OCI-M2 (cell line): Measurements from ENCODE around the gene UTP15.

Experiments used
- DNase-seq: peaks from one replicate; lab custom pipeline; 2025; ENCODE audit not compliant: unreplicated experiment; lab: John Stamatoyannopoulos, UW

UTP15 gene, protein sequence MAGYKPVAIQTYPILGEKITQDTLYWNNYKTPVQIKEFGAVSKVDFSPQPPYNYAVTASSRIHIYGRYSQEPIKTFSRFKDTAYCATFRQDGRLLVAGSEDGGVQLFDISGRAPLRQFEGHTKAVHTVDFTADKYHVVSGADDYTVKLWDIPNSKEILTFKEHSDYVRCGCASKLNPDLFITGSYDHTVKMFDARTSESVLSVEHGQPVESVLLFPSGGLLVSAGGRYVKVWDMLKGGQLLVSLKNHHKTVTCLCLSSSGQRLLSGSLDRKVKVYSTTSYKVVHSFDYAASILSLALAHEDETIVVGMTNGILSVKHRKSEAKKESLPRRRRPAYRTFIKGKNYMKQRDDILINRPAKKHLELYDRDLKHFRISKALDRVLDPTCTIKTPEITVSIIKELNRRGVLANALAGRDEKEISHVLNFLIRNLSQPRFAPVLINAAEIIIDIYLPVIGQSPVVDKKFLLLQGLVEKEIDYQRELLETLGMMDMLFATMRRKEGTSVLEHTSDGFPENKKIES

DNA sequence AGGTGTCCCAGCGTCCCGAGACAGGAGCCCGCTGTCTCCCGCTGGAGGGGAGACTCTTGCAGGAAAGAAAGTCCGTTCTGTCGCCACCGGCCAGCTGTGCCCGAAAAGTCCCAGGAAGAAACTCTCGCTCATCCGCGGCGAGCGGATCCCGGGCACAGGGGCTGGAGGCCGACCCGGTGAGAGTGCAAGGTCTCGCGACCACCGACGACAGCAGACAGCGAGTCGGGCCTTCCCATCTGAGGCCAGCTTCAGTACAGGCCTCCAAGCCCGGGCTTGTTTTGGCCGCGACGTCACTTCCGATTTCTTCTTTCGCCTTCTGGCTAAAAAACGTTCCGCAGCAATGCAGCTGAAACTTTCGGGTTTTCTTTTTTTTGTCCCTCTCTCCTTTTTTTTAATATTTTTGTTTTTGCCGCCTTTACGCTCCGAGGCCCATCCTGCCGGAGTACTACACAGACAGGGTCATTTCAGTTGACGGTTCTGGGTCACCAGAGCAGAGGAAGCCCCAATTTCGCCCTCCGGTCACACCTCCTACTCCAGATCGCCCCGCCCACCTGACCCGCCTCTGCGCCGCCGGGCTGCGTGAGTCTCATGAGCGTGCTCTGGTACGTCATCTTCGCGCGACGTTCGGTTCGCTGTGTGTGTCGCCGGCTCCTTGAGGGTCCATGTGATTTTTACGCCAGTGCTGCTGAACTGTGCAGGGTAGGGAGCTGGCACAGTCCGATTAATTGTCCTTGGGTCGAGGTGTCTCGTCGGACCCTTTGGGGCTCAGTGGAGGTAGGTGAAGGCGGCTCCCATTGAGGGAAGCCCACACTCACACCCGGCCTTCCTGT is at the start of gene UTP15, which contains the start of gene ANKRA2:
UTP15 (plus strand) TSS at position 605 of the 830 bp plus-strand sequence. CDS start 1,602 bp downstream, outside the sequence.
ANKRA2 (minus strand) TSS at position 501 of the 830 bp plus-strand sequence. CDS start 2,758 bp downstream, outside the sequence.
- peak; percentile 43 for DNase-seq

DNA sequence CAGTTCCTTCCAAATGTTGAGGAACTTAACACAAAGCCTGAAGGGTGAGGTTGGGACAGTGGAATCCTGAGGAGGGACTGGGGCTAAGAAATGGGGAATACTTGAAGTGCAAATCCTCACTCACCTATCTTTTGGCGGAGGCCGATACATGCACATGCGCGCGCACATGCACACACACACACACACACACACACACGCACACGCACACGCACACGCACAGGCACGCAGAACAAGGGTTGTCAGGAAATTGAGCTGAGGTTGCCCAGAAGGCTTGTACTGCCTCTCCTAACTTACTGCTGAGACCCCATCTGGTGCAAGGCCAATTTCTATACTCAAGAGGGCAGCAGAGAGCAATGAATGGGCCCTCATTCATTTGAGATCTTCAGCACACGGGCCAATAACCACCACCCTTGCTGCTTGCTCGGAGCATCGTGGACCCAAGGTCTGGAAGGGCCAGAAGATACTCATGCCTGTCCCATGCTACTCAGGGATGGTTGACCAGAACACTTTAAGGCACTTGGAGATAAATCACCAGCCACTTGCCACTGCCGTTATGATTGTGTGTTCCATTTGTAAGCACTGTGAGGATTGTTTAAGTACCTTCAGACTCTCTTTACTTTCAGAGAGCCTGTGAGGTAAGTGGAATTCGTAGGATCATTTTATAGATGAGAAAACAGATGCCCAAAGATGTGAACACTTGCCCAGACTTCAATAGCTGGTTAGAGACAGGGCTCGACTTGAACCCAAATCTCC is 45.8 kb upstream of the UTP15 start:
- no peak for DNase-seq

DNA sequence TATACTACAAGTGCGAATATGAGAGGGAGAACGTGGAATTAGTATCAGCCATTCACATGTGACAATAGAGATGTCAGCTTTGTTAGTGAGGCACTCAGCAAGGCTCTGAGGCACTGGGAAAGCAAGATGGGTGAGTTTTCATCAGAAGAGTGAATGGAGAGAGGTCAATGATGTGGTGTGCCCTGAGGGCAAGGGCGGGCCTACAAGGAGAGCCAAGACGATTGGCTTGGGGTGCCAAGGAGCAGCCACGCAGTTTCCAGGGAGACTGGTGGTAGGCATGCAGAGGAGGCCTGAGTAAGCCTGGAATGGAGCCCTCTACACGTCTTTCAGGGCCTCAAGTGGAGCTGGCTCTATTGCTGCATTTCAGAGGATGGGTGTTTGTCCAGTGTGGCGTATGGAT is 42.6 kb upstream of the UTP15 start:
- DNase-seq: no peak

DNA sequence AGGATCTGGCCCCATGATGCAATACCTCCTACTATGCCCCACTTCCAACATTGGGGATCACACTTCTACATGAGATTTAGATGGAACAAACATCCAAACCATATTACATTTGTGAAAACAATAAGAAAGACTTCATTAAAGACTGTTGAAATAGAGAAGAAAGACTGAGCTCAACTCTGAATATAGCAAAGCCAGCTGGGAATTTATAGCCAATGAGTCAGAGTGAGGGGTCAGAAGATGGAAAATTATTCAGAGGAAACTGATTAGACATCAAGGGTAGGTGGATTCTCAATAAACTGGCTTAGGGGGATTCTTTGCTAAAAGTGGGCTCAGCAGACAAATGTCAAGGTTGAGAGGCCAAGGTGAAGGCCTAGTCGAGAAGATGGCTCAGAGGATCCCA is 41.7 kb upstream of the UTP15 start:
- no peak for DNase-seq

DNA sequence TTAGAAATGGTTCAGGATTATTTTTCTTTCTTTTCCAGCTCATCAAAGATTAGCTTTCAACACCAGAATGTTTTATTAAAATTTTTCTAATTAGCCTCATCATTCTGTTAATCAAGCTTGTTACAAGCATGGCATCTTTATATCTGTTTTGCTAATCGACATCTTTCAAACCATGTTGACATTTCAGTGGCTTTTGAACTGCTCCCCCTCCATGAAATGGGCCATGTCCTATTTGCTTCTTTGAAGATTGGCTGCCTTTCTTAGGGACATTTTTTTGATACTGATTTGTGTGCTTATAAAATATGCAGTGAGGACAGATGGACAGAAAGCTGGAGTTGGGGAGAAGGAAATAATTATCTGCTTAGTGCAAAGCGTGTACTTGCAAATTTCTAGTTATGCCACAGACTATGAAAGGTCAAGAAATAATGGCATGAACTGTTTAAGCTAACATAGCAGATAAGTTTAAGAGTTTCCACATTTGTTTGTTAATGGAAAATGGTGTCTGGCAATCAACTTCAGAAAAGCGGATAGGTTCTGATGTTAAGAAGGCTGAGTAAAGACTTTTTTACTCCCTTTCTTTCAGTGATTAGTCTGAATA is 39.8 kb upstream of the UTP15 start:
- DNase-seq: no peak

DNA sequence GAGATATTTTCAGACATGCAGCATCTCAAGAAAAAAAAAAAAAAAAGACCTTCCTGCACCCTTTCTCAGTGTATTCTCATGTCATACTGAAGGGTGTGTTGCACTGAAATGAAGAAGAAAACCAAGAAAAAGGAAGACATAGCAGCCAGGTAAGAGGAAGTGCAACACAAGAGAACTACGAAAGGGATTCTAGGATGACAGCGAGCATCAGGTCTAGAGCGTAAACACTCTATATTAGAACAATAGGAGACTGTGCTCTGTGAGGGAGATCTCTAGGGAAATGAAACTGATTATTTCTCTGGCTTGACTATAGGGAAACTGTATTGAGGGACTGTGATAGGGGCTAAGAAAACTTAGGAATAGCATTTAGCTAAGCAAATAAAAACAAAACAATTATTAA is 37.3 kb upstream of the UTP15 start:
- DNase-seq: no peak

DNA sequence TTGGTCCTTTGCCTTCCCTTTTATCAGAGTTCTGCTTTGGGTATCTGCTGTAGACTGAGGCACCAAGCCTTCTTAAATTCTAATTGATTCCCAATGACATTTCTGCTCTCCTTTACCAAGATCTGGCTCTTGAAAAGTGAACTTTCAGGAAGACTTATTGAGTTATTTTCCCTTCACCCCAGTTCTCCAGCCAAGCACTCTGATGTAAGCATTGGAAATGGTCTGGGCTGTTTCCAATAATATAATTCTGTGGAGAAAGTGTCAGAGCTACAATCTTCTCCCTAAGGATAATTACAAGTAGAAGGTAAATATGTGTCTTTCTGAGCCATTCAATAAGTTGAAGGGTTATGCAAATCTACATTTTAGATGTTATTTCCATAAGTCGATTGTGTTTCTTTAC is 36.5 kb upstream of the UTP15 start:
- DNase-seq: no peak

DNA sequence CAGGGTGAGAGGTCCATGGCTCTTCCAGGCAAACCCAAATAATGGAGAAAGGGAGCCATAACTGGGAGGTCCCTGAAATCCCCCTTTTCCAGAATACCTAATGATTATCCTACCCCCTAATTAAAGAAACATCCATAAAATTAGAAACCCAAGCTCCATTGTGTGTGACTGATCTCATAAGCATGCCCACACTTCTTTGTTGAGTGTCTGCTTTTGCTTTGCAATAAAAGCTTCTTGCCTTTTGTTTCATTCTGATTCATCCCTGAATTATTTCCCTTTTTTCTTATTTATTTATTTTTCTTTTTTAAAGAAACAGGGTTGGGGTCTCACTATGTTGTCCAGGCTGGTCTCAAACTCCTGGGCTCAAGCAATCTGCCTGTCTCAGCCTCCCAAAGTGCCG is 34.2 kb upstream of the UTP15 start:
- DNase-seq: no peak

DNA sequence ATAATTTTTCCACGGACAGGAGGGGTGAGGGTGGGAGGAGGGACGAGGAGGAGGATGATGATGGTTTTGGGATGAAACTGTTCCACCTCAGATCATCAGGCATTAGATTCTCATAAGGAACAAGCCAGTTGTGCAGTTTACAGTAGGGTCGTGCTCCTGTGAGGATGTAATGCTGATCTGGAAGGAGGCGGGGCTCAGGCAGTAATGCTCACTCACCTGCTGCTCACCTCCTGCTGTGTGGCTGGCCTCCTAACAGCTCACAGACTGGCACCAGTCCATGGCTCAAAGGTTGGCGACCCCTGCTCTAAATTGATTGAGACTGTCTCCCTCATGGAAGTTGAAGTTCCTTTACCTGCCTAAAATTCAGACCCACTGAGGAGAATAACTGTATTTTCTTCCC is 33.3 kb upstream of the UTP15 start:
- no peak for DNase-seq

DNA sequence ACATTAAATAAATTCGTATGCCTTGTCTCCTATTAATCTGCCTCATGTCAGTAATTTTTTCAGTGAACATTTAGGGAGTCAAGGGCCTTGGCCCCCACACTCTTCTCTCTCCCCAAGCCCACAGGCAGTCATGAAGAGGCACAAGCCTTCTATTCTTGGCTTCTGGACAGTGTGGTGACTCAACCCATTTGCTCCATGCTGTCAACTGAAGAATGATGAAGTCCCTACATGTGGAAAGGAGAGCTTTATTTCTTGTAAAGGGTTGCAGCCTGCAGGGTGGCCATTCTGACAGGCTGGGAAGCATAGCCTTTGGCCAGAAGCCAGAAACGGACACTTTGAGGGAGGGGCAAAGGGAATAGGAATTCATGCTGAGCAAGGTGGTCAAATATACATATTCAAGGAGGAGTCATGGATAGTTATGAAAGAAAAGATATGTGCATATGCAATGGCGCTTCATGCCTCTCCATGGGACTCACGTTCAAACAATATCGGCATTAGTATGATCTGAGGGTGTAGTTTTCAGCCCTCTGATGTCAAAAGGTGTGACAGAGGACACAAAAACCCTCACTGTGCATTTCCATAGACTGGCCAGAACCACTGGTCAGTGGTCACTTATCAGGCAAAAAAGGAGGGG is 31.4 kb upstream of the UTP15 start:
- no peak for DNase-seq

DNA sequence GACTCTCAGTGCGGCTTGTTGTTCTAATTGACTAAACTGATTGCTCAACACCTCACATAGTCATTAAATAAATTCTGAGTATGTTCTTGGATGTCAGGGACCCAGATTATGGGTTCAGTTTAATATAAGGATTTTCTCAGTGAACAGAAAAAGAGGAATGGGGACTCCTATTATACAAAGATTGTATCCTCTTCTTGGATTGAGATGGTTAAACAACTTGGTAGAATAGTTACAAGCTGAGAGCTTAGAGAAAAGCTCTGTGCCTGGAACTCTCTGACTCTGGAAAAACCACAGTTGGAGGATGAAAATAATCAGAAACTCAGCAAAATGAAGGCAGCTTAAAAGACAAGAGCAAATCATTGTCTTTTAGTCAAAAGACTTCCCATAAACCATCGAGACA is 30.6 kb upstream of the UTP15 start:
- no peak for DNase-seq

DNA sequence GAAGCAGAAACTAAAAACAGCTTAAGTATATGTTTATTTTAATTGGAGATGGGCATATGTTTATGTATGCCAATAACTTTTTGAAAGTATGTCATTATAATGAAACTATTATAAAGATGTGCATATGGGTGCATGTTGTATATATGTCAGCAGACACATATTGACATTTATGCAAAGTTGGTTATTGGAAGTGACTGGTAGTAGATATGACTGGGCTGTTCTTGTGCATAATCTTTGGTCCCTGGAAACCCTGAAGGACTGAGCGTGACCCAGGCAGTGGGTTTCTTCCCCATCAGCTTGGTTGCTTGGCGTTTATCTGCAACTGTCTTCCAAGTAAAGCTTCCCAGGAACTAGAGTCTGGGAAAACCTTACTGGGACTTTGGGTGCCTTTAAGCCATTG is 25.8 kb upstream of the UTP15 start:
- no peak for DNase-seq

DNA sequence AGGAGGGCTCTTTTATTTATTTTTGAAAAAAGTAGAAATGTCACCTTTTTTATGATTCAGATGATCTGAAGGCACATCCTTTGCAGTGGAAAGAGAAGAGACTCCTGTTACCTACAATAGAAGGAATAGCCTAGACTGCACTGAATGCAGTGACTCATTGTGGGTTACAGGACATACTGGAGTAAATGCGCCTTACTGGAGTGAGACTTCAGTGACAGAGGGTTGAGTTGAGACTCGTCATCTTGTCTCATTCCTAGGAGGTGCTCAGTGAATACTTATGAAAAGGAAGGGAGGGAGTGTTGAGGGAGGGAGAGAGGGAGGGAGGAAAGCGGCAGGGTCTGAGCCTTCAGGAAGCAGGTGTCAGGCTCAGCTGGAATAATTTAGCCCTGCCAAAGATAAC is 25.4 kb upstream of the UTP15 start:
- no peak for DNase-seq

DNA sequence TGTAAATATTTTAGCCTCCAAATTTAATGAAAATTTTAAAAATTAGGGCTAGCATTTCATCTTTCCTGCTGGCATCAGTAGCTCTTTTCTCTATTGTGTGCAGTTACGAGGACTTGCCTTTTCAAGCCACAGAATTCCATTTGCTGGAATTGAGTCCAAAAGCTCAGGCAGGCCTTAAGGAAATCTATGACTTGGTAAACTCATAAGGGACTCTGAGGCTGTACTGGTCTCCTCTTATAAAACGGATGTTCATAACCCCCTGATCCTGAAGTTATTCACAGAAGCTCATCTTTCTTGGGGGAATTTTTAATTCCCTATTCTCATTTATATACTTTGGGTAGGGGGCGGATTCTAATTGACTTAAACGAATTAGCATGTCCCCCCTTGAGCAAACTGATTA is 23.5 kb upstream of the UTP15 start:
- DNase-seq: no peak

DNA sequence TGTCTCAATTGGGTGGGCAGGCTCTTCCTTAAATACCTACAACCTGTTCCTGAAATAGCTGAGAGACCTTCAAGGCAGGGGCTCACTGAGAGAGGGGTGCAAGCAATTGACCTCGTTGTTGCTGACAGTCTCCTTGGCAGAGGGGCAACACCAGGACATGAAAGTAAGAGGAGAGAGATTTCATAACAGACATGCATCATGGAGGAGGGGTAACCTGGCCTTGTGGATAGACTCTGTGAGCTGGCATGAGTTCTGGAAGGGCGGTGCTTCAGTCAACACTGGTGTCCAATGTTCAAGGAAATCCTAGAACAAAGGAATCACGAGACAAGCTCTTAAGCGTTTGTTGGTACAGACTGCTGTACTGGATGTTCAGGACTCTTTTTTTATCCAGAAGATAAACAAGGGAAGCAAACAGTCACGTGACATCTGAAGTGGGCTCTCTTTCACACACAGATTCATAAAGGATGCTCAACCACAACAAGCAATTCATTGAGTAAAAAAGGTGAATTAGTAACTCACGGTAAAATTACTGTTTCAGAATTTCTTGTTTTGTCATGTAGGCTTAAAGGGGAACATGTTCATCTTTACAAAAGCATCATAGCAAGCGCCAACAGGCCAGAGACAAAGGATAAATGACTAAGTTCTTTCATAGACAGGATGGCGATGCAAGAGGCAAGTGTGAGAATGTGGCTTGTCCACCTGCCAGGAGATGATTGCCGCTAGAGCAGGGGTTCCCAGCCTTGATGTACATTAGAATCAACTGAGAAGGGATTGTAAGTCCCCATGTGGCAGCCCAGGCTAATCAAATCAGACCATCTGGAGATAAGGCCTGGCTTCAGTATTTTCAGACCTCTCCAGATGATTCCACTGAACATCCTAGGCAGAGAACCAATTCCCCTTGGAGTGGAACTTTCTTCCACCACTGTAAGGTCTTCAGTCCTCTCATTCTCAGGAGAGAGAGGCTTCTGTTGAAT is 20.8 kb upstream of the UTP15 start:
- DNase-seq: no peak

DNA sequence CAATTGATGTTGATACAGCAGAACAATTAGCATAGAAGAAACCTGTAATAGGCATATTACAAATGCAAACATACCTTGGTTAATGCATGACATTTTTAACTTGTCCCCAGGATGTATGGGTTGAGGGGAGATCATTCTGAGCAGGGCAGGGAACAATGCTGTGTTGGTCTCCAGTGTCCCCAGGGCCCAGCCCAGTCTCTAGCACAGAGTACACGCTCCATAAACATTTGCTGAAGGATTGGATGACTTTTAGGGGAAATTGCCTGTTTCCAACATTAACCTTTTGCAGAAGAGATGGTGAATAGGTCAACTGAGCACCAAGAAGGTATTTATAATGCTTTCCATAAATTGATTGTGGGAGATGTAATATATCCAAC is 20.2 kb upstream of the UTP15 start:
- no peak for DNase-seq

DNA sequence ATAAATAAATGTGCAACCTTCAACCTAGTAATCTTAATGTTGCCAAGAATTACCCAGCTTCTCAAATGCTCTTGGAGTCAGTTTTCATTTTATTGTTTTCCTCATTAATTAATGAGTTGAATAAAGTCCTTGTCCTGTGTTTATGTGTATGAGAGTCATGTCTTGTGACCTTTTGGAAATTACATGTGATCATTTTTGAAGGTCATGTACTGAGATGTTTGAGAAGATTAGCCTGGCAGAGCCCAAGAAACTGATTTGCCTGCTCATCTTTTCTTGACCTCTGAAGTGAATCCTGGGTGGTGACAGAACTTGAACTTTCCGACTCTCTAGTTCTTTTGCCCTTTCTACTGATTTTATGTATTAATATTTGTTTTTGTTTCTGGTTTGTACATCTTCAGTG is 15.5 kb upstream of the UTP15 start:
- no peak for DNase-seq

DNA sequence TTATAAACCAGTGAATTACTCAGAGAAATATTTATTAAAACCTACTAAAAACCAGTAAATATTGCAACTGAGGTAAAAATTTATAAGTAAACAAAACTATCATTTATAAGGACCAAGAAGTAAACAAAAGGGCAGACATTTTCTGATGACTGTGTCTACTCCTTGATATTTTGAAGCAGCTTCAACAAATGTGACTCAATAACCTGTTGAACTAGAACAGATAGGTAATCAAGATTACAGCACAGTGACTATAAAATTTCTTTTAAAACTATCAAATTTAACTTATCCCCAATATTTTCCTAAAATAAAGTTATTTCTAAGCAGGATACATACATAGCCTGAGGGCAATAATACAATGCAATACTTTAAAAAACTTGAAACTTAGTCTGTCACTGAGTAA is 12.9 kb upstream of the UTP15 start:
- no peak for DNase-seq

DNA sequence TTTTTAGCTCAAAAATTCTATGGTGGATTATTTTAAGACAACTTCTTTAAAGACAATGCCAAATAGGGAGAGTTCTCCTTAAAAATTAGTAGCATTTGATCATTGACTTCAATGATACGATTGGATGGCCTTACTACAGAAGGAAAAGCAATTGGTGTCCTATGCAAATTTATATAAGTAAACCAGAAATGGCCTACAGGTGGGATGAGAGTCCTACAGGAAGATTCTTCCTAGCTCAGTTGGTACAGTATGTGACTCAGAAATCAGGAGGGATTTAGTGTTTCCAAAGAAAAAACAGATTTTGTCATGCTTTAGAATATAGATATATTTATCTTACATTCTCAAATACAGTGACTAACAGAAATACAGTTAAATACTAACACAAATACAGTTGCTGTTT is 6.6 kb upstream of the UTP15 start:
- no peak for DNase-seq
